ENCODE data around the gene SNRNP40. TPM values are rescaled to one million over a fixed set of nuclear protein-coding genes. Genes with fewer than 3 reads are reported as not detected.

Gene SNRNP40
- 39.5 TPM for total RNA-seq

DNA sequence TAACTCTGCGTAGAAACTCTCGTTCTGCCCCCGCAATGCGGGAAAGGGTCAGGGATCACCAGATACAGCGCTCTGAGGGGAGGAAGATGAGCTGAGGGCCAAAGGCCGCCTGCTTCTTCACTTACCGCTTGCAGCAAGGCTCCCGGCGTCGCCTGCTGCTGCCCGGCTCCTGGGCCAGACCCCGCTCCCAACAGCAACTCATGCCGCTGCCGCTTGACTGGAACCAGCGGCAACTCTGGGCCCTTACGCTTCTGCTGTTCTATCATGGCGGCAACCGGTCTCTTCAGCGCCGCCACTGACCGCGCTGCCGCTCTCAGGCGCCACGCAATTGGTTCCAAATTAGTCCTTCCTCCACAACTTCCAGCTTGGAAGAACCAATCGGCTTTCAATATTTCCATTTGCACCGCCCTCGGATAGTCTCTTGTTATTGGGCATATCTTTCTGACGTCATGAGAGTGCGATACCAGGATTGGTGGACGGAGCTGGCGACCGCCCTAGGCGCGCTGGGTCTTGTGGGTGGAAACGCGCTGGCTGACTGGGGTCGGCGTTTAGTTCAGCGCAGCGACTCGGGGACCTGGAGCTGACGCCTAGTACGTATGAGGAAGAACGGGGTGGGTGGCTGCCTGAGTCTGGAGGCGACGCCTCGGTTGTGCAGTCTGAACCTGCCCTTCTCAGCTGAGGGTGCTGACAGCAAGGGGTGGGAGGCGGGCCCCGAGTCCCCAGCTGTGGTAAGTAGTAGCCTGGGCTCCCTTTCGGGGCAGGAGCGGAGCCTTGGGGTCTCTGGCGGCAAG is at the start of gene SNRNP40, which contains the start of gene ZCCHC17:
TSS of gene SNRNP40 (minus strand) at position 303 of the 791 bp plus-strand sequence. CDS start at position 266, 37 bp downstream.
TSS of gene ZCCHC17 (plus strand) at position 547 of the 791 bp plus-strand sequence. CDS start 13,067 bp downstream, outside the sequence.
- ATAC-seq (peak; percentile 100), DNase-seq (ENCODE audit: low spot score) (peak; percentile 93)
- intact Hi-C loops (cut with DNase I): no loop called here

- ATAC-seq (no peak), DNase-seq (ENCODE audit: low spot score) (no peak)
- intact Hi-C loops (cut with DNase I): no loop called here
These were observed 49.0 kb upstream of the SNRNP40 start for GRCh38 chr1:31345635-31346034.

DNA sequence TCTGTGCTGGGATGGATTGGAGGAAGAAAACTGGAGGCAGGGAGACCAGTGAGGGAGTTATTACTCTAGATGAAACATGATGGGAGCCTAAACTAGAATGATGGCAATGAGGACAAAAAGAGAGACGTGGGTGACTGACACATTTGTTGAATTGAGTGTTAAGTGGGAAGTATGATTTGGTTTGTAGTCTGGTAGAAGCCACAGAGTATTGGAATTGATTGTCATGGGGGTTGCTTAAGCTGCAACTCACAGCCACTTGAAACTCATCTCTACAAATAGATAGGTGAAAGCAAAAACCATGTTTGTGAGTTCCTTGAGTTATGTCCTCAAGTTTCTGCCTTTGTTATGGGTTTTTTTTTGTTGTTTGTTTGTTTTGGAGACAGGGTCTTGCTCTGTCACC is 47.9 kb upstream of the SNRNP40 start:
- no peak for DNase-seq (ENCODE audit: low spot score)
- intact Hi-C loops (cut with DNase I): no loop called here
- ATAC-seq: no peak

GRCh38 chr1:31336687-31337467 is 40.3 kb upstream of the SNRNP40 start:
- ATAC-seq: no peak
- intact Hi-C loops (cut with DNase I): loop anchor here (10.0 kb wide), 1 partner anchor 962 kb away; no protein-coding TSS in a partner anchor

DNA sequence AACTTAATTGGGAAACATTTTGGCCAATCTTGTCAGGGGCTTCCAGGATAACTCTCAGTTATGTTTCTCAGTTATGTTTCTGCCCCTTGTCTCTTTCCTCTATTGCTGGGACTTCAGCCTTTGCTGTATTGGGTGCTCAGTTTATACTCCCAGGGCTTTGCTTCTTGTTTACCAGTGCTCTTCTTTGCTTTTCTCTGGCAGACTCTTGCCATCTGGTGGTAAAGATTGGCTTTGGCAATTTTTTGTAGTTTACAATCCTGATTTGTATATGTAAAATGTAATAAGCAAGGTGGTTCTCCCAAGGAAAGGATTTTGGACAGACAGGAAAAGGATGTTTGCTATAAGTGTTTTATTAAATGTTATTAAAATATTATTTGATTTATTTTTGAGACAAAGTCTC is 38.4 kb upstream of the SNRNP40 start:
- ATAC-seq (no peak), DNase-seq (ENCODE audit: low spot score) (no peak)
- intact Hi-C loops (cut with DNase I): loop anchor here (10.0 kb wide), 1 partner anchor 960 kb away; no protein-coding TSS in a partner anchor

More at GRCh38 chr1:31336687-31337467, 40.3 kb upstream of the SNRNP40 start:
- no peak for DNase-seq (ENCODE audit: low spot score)

GRCh38 chr1:31327381-31327780 is 30.8 kb upstream of the SNRNP40 start:
- intact Hi-C loops (cut with DNase I): no loop called here
- DNase-seq (ENCODE audit: low spot score) (no peak), ATAC-seq (no peak)

DNA sequence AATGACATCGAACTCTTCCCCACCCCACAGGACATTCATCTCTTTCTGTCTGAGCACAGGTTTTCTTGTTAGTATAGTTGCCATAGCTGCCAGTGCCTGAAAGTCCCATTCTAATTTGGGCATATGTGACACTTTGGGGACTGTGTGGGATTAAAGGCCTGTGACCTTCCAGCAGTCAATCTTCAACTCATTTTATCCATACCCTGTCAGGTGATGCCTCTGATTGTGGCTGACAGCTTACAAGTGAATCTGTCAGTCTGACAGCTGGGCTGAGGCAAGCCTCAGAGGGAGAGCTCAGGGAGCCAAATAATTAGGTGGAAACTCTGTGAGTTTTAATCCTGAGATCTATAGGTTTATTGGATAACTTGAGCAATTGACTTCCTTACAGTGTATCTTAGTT is 29.9 kb upstream of the SNRNP40 start:
- no peak for ATAC-seq

DNA sequence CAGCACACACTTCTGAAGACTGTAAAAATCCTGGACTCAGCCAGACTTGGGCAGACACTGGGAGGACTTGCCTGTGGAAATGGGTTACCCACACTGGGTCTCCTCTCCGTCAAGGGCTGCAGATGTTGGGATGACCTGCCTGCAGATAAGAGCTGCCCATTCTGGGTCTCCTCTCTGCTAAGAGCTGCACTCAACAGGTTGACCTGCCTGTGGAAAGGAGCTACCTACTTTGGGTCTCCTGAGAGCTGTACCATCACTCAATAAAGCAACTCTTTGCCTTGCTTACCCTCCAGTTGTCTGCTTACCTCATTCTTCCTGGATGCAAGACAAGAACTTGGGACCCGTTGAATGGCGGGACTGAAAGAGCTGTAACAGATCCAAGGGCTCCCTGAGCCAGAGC is 28.4 kb upstream of the SNRNP40 start:
- no peak for ATAC-seq
- no peak for DNase-seq (ENCODE audit: low spot score)
- intact Hi-C loops (cut with DNase I): no loop called here

More for the DNA sequence above, 29.9 kb upstream of the SNRNP40 start:
- DNase-seq (ENCODE audit: low spot score): no peak
- intact Hi-C loops (cut with DNase I): no loop called here

DNA sequence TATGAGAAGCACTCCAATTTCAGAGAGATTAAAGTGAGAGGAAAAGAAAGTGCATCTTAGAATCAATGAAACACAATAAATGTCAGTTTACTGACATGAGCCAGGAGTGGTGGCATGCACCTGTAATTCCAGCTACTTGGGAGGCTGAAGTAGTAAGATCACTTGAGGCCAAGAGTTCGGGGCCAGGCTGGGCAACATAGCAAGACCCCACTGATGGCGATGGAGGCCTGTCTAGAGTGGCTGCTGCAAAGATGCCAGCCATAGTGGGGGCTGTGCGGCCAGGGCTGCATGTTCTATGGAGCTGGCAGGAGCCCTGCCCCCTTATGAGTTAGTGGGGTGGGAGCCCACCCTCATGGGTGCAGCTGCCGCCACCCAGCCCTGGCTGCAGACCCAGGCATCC is 27.5 kb upstream of the SNRNP40 start:
- no peak for DNase-seq (ENCODE audit: low spot score)
- intact Hi-C loops (cut with DNase I): no loop called here
- no peak for ATAC-seq

- intact Hi-C loops (cut with DNase I): no loop called here
- ATAC-seq (no peak), DNase-seq (ENCODE audit: low spot score) (no peak)
These were observed 21.6 kb upstream of the SNRNP40 start for GRCh38 chr1:31318146-31318545.

DNA sequence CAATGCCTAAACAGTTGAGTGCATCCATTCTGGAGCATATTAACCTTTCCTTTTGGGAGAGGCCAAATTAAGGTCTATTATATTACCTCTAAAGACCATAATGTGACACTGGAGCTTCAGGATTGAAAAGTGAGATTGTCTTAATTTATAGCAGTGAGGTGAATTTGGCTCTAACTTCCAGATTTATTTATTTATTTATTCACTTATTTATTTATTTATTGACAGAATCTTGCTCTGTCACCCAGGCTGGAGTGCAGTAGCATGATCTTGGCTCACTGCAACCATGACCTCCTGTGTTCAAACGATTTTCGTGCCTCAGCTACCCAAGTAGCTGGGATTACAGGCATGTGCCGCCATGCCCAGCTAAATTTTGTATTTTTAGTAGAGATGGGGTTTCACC is 19.3 kb upstream of the SNRNP40 start:
- ATAC-seq (no peak), DNase-seq (ENCODE audit: low spot score) (no peak)
- intact Hi-C loops (cut with DNase I): no loop called here

- ATAC-seq (no peak), DNase-seq (ENCODE audit: low spot score) (no peak)
- intact Hi-C loops (cut with DNase I): no loop called here
These were observed 13.6 kb upstream of the SNRNP40 start for GRCh38 chr1:31310198-31310597.

DNA sequence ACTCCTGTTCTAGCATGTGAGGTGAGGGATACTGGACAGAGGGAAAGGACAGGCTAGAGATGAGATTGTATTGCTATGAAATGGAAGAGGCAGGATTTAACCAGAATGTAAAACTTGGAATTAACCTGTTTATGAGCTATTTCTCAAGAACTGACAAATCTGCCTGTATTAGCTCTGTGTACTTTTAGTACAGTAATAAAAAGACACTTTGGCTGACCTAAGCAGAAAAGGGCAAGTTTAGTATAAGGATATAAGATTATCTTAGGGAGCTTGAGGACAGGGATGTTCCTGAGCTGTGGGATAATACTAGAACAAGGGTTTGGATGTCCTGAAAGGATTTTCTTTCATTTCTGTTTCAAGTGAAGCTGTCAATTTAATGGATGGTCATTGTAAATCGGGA is 11.4 kb upstream of the SNRNP40 start:
- intact Hi-C loops (cut with DNase I): no loop called here
- ATAC-seq: no peak
- DNase-seq (ENCODE audit: low spot score): no peak

DNA sequence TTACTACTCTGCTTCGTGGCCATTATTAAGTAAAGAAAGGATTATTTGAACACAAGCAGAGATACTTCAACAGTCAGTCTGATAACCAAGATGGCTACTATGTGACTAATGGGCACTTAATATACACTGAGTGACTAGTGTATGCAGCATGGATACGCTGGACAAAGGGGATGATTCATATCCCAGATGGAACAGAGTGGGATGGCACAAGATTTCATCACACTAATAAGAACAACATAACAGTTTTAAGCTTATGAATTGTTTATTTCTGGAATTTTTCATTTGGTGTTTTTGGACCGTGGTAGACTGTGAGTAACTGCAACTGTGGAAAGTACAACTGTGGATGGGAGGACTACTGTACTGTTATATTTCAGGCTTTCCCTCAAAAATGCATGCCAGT is 9.7 kb upstream of the SNRNP40 start:
- intact Hi-C loops (cut with DNase I): no loop called here
- DNase-seq (ENCODE audit: low spot score) (no peak), ATAC-seq (no peak)

GRCh38 chr1:31302709-31303441 is 6.3 kb upstream of the SNRNP40 start:
- intact Hi-C loops (cut with DNase I): no loop called here
- DNase-seq (ENCODE audit: low spot score) (no peak), ATAC-seq (no peak)

DNA sequence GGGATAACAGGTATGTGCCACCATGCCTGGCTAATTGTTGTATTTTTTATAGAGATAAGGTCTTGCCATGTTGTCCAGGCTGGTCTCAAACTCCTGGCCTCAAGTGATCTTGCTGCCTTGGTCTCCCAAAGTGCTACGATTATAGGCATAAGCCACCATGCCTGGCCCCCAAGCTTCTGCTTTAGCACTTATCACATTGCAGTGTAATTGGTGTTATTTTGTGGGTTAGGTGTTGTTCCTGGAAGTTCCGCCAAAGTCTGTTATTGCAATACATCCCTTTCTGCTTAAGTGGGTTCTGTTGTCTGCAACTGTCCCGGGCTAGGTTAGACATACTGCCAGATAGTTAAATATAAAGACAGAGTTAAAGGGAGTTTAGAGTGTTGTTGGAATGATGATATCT is 3.6 kb upstream of the SNRNP40 start:
- no peak for DNase-seq (ENCODE audit: low spot score)
- no peak for ATAC-seq
- intact Hi-C loops (cut with DNase I): no loop called here

DNA sequence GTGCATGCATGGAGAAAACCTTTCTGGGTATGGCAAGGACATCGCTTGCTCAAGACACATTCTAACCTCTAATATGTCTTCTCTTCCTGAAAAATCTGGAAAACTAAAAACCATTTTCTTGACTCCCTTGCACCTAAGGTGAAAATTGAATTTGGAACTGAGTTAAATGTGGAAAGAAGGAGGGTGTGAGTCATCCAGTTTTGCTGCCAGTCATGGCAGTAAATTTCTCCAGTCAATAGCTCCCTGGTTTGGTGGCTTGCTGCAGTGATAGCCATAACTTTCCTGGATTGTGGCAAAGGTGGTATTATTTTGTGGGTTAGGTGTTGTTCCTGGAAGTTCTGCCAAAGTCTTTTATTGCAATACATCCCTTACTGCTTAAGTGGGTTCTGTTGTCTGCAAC is 2.8 kb upstream of the SNRNP40 start:
- DNase-seq (ENCODE audit: low spot score) (no peak), ATAC-seq (no peak)
- intact Hi-C loops (cut with DNase I): no loop called here

GRCh38 chr1:31297277-31298247 is 974 bp upstream of the SNRNP40 start:
- intact Hi-C loops (cut with DNase I): no loop called here
- no peak for ATAC-seq
- DNase-seq (ENCODE audit: low spot score): no peak
